Measurements from ENCODE around the gene ZNF518B. TPM values are rescaled to one million over a fixed set of nuclear protein-coding genes. Genes with fewer than 3 reads are reported as not detected.

The ZNF518B gene
- total and polyA plus RNA-seq, 9 of the 15 experiments (the other 6 are each of a cell fraction or from before 2014, with no cell fraction given), result 13.1 to 48.9 (median 37.5) TPM

GRCh38 chr4:10405672-10406071, 51.6 kb downstream of the ZNF518B start:
- ChIA-PET CTCF (ENCODE audit: low intra/inter-chr PET ratio) (interaction anchor here (1.1 to 3.7 kb wide), 2 partner anchors 240 to 248 kb away, joined by 4 to 36 read pairs; no protein-coding TSS in a partner anchor), POLR2A (interaction anchor here (0.6 to 3.9 kb wide), 7 partner anchors 12 to 319 kb away, joined by 3 to 14 read pairs (median 3); no protein-coding TSS in a partner anchor)
- 46% methylated on average over 8 of the region's 8 CpGs for WGBS (ENCODE audit: insufficient coverage, low coverage, missing lambda C conversion rate)
- no peak for ATAC-seq
- H2AFZ ChIP-seq (ENCODE audit: low read depth, low read length), result no peak overlapping the region
- H3K9me3 ChIP-seq (replicated peaks; ENCODE audit: control insufficient read depth, insufficient read depth, low read depth, low read length), result no peaks in the 10 kb centered on the region
- no peak for DNase-seq (ENCODE audit: extremely low read depth in 1 of 4, low spot score in 3 of 4)
- H3K4me1 ChIP-seq (replicated peaks in 1 of 2; ENCODE audit: control insufficient read depth in 2 of 2, insufficient read depth in 2 of 2, low read length in 2 of 2), result peaks cover 2 to 16% of the 10 kb centered on the region in 2 experiments; a peak in 4 of 5 replicates
- in situ Hi-C loops (cut with MboI) (no loop called here), intact Hi-C loops (cut with micrococcal nuclease) (loop anchor here (5.0 kb wide), 1 partner anchor 122 kb away; no protein-coding TSS in a partner anchor)
- no peak overlapping the region for H3K9ac ChIP-seq (ENCODE audit: insufficient read depth in 1 of 2, low read depth in 2 of 2, low read length in 2 of 2)
- H4K20me1 ChIP-seq (replicated peaks; ENCODE audit: control insufficient read depth, insufficient read depth, low read length), result no peaks in the 10 kb centered on the region
- no TSS peak for BruUV-seq (replicated peaks)
- H3K4me2 ChIP-seq (ENCODE audit: insufficient read depth, low read length), result no peak overlapping the region
- H3K79me2 ChIP-seq (ENCODE audit: control insufficient read depth, insufficient read depth, low read length), result no peaks in the 10 kb centered on the region
- FAIRE-seq, result no peak
- H3K27ac ChIP-seq (ENCODE audit: extremely low read depth, low read depth, low read length), result no peak overlapping the region
- H3K27me3 ChIP-seq (ENCODE audit: control insufficient read depth in 2 of 2, insufficient read depth in 2 of 2, low read length in 2 of 2), result no peaks in the 10 kb centered on the region
- no peaks in the 10 kb centered on the region for H3K9me1 ChIP-seq (ENCODE audit: control insufficient read depth, insufficient read depth, low read length)
- H3K4me3 ChIP-seq, result no peak overlapping the region
- H3K36me3 ChIP-seq (ENCODE audit: control insufficient read depth, insufficient read depth, low read length), result no peaks in the 10 kb centered on the region
- TF ChIP-seq KDM2B (CRISPR knock-in tag; IDR thresholded peaks at IDR 0.05) (no peak), SMAD4 (CRISPR knock-in tag; conservative IDR thresholded peaks at IDR 0.05) (peak; percentile 26; the same call in 1 of the 2 replicates), ZNF592 (IDR thresholded peaks at IDR 0.05) (0 out of 2 replicates have a peak, but pooled peaks have one; percentile 23), DMBX1 (CRISPR knock-in tag; IDR thresholded peaks at IDR 0.05; ENCODE audit: borderline replicate concordance) (peak; percentile 76; the same call in 1 of the 2 replicates), HSF4 (CRISPR knock-in tag; IDR thresholded peaks at IDR 0.05; ENCODE audit: borderline replicate concordance) (peak; percentile 84; the same call in 1 of the 2 replicates), DDX20 (tag; IDR thresholded peaks at IDR 0.05; ENCODE audit: low read depth) (peak; percentile 17; the same call in 1 of the 2 replicates), HOMEZ (CRISPR knock-in tag; IDR thresholded peaks at IDR 0.05) (peak; percentile 72; the same call in 1 of the 2 replicates), NR2C1 (IDR thresholded peaks at IDR 0.05) (no peak), NR2C1 (tag; IDR thresholded peaks at IDR 0.05) (0 out of 2 replicates have a peak, but pooled peaks have one; percentile 34), ZBED1 (IDR thresholded peaks at IDR 0.05) (no peak), TOE1 (IDR thresholded peaks at IDR 0.05; ENCODE audit: borderline replicate concordance) (no peak), TOE1 (CRISPR knock-in tag; IDR thresholded peaks at IDR 0.05; ENCODE audit: borderline replicate concordance, low read depth) (no peak), MXD1 (CRISPR knock-in tag; IDR thresholded peaks at IDR 0.05; ENCODE audit: borderline replicate concordance, poor library complexity, severe bottlenecking) (peak; percentile 5), ZNF668 (CRISPR knock-in tag; IDR thresholded peaks at IDR 0.05) (peak; percentile 16; the same call in 1 of the 2 replicates)
- TF ChIP-seq, protein P1, sequence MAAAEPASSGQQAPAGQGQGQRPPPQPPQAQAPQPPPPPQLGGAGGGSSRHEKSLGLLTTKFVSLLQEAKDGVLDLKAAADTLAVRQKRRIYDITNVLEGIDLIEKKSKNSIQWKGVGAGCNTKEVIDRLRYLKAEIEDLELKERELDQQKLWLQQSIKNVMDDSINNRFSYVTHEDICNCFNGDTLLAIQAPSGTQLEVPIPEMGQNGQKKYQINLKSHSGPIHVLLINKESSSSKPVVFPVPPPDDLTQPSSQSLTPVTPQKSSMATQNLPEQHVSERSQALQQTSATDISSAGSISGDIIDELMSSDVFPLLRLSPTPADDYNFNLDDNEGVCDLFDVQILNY (CRISPR knock-in tag; IDR thresholded peaks at IDR 0.05), result no peak

Data from K562 (cell line).